Suprapubic skin (tissue), 4 donors: Measurements from ENCODE around the gene TOR4A.

Source experiments
- CTCF ChIP-seq, 2 donors: fragments of 200-600 bp in 1 of 2; fragments of 450-650 bp in 1 of 2; sonication (generic) in 1 of 2; IDR thresholded peaks; one replicate each; pipeline ENCODE4 v1.5.1; 2016 to 2019; ENCODE audit warnings: antibody characterized with exemption in 2 of 2, mild to moderate bottlenecking in 1 of 2, moderate library complexity in 1 of 2
- EP300 ChIP-seq: sonication (generic); formaldehyde crosslinking; IDR thresholded peaks from one replicate; pipeline ENCODE4 v1.6.1; 2017; ENCODE audit warnings: antibody characterized with exemption
- POLR2A ChIP-seq, 2 donors: fragments of 450-650 bp; IDR thresholded peaks; one replicate each; pipeline ENCODE4 v1.6.1; 2017; ENCODE audit warnings: antibody characterized with exemption in 2 of 2, mild to moderate bottlenecking in 2 of 2, moderate library complexity in 2 of 2
- POLR2AphosphoS5 ChIP-seq, 3 donors: sonication (generic); formaldehyde crosslinking; IDR thresholded peaks; one replicate each; pipeline ENCODE4 v1.6.1; 2017; ENCODE audit warnings: antibody characterized with exemption in 3 of 3

GRCh38 chr9:137244486-137245449 lies 32.8 kb upstream of the TOR4A start:
- TF ChIP-seq POLR2A (IDR thresholded peaks at IDR 0.05) (no peak), CTCF (IDR thresholded peaks at IDR 0.05) (no peak), POLR2AphosphoS5 (IDR thresholded peaks at IDR 0.05) (no peak), EP300 (no peak)
